Measurements from ENCODE around the gene SZT2. TPM values are rescaled to one million over a fixed set of nuclear protein-coding genes. Genes with fewer than 3 reads are reported as not detected.
A peak's percentile ranks its signal among the peaks of the same experiment; 100 is the strongest.

SZT2 gene
- total and polyA plus RNA-seq, 2 of the 13 experiments (the other 11 are each of a cell fraction or from before 2014, with no cell fraction given): 8.0 to 8.8 TPM

- peak; percentile 61; the same call in 1 of the 2 replicates for TF ChIP-seq GMEB1 (CRISPR knock-in tag; IDR thresholded peaks at IDR 0.05; ENCODE audit: borderline replicate concordance)
- no peak for TF ChIP-seq MED8 (CRISPR knock-in tag; IDR thresholded peaks at IDR 0.05; ENCODE audit: insufficient replicate concordance)
- TF ChIP-seq, protein P1, sequence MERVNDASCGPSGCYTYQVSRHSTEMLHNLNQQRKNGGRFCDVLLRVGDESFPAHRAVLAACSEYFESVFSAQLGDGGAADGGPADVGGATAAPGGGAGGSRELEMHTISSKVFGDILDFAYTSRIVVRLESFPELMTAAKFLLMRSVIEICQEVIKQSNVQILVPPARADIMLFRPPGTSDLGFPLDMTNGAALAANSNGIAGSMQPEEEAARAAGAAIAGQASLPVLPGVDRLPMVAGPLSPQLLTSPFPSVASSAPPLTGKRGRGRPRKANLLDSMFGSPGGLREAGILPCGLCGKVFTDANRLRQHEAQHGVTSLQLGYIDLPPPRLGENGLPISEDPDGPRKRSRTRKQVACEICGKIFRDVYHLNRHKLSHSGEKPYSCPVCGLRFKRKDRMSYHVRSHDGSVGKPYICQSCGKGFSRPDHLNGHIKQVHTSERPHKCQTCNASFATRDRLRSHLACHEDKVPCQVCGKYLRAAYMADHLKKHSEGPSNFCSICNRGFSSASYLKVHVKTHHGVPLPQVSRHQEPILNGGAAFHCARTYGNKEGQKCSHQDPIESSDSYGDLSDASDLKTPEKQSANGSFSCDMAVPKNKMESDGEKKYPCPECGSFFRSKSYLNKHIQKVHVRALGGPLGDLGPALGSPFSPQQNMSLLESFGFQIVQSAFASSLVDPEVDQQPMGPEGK (CRISPR knock-in tag; IDR thresholded peaks at IDR 0.05): 0 out of 2 replicates have a peak, but pooled peaks have one; percentile 17
- no peak for TF ChIP-seq ZNF362 (CRISPR knock-in tag; IDR thresholded peaks at IDR 0.05; ENCODE audit: borderline replicate concordance)
- peak; percentile 17; the same call in 1 of the 2 replicates for TF ChIP-seq RAD21 (CRISPR knock-in tag; IDR thresholded peaks at IDR 0.05)
- TF ChIP-seq ZFP37 (CRISPR knock-in tag; IDR thresholded peaks at IDR 0.05; ENCODE audit: borderline replicate concordance): 0 out of 2 replicates have a peak, but pooled peaks have one; percentile 15
- no peak; a peak in 1 of 4 replicates for TF ChIP-seq NR2F1 (CRISPR knock-in tag; IDR thresholded peaks at IDR 0.05)
- TF ChIP-seq ZBTB34 (CRISPR knock-in tag; IDR thresholded peaks at IDR 0.05): 0 out of 2 replicates have a peak, but pooled peaks have one; percentile 10
- peak; percentile 38; the same call in 1 of the 2 replicates for TF ChIP-seq ARID3A (IDR thresholded peaks at IDR 0.05; ENCODE audit: low read depth, low read length)
- no peak for TF ChIP-seq NFRKB (IDR thresholded peaks at IDR 0.05)
- no peak for TF ChIP-seq PHB2 (IDR thresholded peaks at IDR 0.05; ENCODE audit: partially characterized antibody)
- TF ChIP-seq TAF1 (CRISPR knock-in tag; IDR thresholded peaks at IDR 0.05): peak; percentile 67
- no peak for TF ChIP-seq SRSF1 (optimal IDR thresholded peaks at IDR 0.05; ENCODE audit: low read depth, low read length)
- TF ChIP-seq U2AF2 (IDR thresholded peaks at IDR 0.05; ENCODE audit: low read depth, low read length): no peak
- peak; percentile 44; the same call in 1 of the 2 replicates for TF ChIP-seq ZBED4 (CRISPR knock-in tag; IDR thresholded peaks at IDR 0.05; ENCODE audit: borderline replicate concordance)
- no peak for TF ChIP-seq ZNF792 (CRISPR knock-in tag; IDR thresholded peaks at IDR 0.05)
Measured at GRCh38 chr1:43348809-43349593, 40.7 kb upstream of the SZT2 start (continued).
